NCI-H446 (cell line): ENCODE measurements around the gene ACP1.
A peak's percentile ranks its signal among the peaks of the same experiment; 100 is the strongest.

ENCODE experiments used
- DNase-seq, 2 experiments: peaks; one replicate each; lab custom pipeline; 2025; lab: John Stamatoyannopoulos, UW

ACP1 gene

DNA sequence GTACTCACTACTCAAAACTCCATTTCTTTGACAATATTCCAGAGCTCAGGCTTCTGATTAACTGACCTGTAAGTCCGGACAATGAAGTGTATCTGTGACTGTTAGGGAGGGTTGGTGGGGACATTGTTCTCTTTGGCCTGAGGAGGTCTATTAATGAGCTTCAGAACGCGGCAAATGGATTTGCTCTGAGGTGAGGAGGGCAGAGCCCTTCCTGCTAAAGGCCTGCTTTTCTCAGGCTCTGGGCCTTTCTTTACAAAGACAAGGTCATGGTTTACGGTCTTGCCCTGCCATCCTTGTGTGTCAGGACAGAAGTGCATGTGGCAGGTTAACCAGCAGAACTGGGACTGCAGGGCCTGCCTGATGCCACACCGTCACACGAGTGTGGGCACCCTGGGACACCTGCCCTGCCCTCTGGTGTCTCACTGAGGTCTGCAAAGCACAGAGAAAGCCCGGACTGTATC is 15.9 kb downstream of the ACP1 start:
- DNase-seq, result no peak

DNA sequence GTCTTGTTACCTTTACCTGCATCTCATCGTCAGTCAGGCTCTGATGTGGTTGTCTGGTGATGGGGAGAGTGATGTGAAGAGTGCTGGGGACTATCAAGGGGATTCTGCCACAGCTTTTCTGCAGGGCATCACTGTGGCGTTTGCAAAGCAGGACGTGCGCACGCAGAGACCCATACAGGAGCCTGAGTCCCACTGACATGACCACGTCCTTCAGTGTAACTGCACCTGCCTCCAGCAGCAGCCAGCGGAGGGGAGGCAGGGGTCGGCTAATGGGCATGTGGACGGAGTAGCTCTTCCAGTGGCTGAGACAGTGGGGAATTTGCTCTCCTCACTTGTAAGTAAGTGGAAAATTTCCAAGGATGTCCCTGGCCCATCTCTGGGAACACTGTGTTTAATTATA is 16.6 kb downstream of the ACP1 start:
- DNase-seq, result no peak

DNA sequence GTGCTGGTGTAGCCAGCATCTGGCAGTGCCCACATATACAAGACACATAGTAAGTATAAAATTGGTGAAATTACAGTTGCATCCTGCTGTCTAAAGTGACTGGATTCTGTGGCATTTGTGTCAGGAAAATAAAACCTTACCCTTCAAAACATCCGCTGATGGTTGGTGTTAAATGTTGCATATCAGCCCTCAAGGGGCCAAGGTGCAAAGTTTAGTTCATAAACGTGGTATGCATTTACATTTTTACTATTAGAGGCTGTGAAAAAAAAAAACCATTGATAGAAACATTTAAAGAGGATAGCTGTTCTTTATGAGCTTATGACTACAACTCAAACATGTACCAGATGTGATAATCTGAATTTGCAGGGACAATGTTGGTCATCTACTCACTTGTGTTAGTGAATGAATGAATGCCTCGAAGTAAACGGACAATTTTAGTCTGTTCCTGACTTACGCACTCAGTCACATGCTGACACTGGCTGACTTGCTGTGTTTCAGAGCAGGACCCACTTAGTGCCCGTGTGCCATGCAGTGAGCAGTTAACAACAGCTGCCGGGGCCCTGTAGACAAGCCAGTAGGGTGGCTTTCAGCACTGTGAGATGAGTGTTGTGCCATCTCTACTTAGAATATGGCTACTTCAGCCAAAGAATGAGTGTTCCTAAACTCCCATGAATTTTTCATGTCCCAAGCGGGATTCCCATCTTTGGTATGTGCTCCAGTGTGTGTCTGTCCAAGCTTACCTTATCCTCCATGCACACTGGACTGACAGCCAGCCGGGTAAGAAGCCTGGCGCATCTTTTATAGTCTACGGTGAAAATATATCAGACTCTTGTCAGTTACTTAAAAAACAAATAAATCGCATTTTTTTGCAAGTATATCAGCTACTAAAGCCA is 17.9 kb downstream of the ACP1 start:
- DNase-seq, result no peak

DNA sequence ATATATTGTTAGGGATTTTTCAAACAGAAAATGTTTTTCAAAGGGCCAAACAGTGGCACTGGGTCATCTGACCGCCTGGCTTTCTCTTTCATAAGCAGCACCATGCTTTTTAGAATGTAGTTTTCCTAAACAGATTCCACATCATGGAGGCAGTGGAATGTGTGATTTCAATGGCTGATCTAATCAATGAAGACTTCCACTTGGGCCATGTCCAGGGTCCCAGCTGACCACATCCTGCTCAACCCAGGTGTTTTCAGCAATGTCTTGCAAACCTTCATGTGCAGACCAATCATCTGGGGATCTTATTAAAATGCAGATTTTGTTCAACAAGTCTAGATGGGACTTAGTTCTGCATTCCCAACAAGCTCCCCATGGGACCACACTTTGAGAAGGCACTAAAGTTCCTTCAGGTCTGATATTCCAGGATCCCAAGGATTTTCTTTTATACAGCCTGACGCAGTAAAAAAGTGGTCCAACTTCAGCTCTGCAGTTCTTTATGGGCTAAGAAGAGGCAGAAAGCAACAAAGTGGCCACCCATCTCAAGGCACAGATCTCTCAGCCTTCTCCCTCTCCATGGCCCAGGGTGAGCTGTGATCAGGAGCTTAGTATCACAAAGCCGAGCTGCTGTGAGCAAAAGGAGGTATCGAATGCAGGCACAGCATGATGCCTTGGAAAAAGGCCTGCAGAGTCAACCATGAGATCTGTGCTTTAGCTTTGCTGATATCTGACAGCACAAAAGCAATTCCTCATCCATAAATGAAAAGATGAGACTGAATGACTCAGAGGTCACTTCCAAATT is 19.4 kb downstream of the ACP1 start:
- DNase-seq, result no peak

DNA sequence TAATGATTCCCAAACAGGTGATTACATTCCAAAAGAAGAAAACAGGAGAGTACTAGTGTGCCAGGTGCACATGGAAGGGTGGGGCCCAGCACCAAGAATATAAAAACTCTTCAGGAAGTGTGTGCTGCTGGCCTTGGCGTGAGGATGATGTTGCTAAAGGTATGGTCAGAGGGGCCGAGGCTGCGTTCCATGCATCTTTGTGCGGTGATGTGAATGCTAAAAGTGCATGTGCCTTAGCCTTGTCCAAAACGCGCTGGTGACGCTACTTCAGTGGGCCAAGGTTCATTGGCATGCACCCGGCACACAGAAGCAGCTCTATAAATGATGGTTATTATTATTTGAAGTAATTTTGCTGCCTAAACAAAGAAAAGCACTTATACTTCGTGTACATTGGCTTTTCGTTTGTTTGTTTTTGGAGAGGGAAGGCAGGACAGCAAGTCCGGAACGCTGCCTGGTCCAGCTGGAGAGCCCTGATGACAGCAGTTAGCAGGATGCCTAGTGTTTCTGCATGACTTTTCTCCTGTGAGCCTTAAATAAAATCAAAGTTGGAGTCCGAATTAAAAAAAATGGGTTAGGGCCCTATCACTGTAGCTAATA is 20.2 kb downstream of the ACP1 start:
- DNase-seq, result no peak

DNA sequence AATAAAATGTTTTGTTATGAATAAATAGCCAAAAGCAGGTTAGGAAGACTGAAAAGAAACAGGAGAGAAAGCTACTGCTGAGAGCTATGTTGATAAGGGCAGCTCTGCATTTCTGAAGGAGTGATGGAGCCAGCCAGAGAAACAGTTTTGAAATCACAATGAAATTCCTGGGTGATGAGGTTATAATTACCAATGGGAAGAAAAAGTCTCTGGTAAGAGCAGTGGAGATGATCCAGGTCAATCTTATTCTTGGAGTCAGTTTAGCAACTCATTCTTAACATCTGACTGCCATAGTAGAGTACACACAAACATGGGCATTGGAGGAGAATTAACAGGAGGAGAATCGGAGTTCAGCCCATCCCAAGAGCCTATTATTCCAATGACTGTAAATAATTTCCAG is 20.8 kb downstream of the ACP1 start:
- DNase-seq, result no peak

DNA sequence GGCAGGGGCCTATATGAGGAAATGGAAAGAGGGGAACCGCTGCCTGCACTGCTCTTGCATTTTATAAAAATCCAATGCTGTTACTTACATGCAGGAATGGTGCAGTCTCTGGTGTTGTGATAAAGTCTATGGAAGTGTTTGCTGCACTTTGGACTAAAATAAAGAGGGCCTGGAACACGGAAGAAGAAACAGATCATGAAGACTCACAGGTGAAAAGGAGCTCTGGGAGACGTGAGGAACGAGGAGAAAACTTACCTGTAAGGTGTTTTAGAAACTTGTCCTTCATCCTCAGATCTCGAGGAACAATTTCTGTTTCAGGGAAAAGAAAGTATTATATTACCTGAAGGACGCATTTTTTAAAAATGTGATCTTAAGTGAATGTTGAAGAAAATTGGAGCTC is 21.3 kb downstream of the ACP1 start:
- no peak for DNase-seq

DNA sequence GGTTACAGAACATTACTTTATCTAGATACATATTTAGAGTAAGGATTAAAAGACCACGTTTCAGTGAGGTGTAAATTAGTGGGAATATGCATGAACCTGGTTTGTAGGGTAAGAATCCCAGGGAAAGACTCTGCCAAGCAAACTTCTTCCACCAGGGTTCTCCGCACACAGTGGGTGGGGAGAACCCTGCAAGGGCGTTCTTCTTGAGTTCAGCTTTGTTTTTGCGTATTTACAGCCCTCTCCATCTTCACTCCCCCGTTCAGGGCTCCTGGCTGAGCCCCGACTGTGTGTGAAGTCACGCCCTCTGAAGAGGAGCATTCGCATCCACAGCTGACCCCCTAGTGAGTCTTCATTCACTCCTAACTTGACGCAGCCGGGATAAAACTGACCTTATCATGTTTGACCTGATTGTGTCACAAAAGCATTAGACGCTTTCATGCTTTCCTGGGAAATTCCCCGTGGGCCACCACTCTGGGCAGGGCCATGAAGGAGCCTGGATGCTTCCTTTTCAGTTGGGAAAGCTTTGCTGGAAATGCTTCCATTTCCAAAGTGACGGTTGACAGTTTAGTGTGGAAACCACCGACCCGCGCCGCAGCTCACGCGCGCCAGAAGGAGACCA is 22.1 kb downstream of the ACP1 start:
- DNase-seq, result no peak

DNA sequence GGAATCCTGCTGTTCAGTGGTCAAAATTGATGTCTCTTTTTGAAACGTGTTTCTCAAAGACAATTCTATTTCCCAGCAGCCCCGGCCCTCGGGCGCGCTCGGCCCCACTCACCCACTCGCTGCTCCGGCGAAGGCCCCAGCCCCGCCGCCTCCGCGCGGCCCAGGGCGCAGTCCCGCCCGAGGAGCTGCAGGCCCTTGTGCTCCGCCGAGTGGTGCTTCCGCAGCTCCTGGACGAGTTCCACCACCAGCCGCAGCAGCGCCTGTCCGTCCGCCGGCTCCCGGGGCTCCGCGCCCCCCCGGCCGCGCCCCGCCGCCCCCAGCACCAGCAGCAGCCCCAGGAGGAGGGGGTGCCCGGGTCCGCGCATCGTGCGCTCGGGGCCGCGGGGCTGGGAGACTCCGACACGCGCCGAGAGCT is 22.7 kb downstream of the ACP1 start:
- DNase-seq, result no peak

DNA sequence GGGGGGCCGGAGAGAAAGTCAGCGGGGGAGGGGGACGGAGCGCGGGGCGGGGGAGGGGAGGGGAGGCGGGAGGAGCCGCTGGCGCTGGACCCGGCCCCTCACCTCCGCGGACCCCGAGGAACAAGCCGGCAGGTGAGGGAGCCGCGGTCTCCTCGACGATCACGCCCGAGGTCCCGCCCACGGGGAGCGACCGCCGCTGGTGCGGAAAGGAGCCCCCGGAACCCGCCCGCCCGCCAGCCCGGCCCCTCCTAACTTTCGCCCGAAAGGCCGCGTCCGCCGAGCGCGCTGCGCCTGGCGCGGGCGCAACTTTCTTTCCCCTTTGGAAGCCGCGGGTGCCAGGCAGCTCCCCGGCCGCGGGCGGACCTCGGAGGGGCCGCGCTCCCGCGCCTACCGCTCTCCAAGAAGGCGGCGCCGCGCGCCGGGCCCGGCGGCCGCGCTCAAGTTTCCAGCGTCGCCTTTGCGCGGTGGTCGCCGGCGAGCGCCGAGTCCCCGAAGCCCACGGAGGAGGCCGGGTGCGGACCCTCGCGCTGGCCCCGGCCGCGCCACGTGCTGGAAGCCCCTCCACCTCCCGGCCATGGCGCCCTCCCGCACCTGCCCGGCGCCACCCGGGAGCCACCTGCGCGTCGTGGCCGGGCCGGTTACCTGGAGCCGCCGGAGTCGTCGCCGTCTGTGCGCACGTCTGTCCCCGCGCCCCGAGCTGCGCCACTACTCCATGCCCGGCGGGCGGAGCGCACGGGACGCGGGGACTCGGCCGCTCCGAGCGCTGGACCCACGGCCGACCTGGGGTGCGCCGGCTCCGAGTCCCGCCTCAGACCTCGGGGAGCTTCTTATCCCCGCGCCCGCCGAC is 23.4 kb downstream of the ACP1 start, which contains the start of gene ALKAL2:
TSS of gene ALKAL2 (minus strand) at position 181 of the 847 bp plus-strand sequence. CDS start 256 bp downstream, outside the sequence.
- no peak for DNase-seq

DNA sequence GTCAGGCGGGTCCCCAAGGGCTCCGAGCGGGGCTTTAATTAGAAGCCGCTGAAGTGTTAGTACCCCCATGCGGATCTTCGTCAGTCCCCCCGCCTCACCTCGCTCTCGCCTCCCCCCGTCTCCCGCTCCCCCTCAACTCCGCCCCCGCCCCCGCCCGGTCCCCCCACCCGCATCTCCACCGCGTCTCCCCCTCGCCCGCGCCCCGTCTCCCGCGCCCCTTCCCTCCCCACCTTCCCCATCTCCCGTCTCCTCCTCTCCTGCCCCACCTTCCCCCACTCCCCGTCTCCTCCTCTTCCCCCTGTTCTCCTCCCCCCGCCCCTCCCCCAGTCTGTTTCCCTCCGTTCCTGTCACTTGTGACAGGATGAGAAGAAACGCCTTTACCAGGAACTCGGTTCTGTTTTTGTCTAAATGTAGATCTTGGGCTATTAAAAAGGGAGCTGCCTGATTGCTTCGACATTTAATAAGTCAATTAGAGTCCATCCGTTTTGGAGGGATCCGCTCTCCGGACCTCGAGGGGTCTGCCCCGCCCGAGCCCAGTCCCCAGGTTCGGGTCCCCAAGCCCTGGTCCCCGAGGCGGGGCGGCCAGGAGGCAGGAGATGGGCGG is 24.1 kb downstream of the ACP1 start:
- no peak for DNase-seq

DNA sequence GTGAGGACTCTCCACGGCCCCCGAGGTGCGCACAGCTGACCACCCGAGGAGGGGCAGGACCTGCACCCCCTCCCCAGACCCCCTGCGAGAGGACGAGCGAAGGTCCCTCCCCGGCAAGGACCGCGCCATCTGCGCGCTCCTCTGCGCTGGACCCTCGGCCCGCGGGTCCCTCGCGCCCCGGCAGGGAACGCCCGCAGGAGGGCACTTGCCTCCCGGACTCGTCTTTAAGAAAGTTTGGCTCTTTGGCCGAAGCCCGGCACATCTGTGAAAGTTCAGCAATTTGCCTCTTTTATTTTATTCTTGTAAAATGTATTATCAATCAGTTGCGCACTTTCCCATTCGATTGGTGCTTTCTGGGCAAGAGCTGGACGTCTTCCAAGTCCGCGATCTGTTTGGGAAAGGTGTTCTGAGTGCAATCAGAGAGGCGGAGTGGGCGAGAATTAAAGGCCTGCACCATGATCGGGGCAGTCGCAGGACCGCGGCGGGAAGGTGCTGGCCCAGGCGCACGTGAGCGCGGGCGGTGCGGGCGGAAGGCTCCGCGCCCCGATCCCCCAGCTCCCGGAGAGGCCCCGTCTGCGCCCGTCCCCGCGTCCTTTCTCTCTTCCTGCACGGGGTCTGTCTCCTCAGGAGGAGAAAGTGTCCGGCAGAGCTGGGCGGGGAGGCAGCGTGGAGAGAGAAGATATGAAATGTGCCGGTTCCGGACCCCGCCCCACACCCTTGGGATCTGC is 24.8 kb downstream of the ACP1 start:
- no peak for DNase-seq

DNA sequence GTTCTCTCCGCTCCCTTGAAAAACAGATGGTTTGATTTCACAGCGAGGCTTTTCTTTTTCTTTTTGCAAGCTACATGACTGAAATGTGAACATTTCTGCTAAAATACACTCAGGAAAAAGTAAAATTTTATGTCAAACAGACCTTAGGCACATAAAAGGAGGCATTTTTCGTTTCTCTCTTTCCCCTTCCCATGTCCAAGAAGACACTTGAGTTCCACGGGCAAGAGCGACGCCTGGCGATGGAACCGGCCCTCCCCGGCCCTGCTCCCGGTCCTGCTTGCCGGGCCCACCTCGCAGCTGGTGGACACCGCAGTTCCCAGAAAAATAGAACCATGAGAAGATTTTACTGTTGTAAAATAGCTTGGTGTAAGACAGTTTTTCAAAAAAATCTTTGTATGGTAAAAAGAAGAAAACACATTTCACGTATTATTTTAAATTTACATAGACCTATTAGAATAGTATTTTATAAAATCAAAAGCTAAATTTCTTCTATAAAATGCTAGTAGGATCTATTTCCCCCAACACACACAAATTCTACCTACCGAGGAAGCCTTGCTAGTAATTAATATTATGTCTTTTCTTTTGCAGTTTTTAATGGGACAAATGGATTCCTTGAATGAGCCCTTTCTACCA is 25.5 kb downstream of the ACP1 start:
- DNase-seq, result peak; percentile 14 to 57

DNA sequence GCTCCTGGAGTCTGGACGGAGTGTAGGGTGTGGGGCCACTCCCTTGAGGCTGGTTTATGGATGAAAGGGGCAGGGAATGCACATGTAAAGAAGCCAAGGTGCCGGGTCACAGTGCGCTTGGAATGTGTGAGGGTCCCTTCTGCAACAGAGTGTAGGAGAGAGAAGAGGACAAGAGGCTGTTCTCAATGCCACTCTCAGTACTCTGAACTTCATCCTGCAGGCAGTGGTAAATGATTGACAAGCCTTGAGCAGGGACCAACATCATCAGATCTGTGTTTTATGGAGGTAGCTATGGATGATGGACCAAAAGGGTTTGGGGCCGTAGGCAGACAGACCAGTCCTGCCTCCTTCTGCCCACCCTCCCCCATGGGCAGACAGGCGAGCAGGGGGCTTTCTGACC is 30.3 kb downstream of the ACP1 start:
- no peak for DNase-seq

DNA sequence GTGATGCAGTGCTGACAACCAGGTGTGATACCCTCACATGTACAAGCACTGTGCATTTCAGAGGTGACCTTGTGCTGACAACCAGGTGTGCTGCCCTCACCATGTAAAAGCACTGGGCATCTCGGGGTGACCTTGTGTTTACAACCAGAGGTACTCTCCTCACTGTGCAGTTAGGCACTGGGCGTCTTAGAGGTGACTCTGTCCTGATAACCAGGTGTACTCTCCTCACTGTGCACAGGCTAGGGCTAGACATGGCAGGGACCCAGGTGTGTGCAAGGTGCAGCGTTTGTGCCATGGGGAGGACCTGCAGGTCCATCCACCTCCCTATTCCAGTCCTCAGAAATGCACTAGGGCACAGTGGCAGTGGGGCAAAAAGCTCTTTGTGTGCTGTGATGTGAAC is 31.6 kb downstream of the ACP1 start:
- no peak for DNase-seq

DNA sequence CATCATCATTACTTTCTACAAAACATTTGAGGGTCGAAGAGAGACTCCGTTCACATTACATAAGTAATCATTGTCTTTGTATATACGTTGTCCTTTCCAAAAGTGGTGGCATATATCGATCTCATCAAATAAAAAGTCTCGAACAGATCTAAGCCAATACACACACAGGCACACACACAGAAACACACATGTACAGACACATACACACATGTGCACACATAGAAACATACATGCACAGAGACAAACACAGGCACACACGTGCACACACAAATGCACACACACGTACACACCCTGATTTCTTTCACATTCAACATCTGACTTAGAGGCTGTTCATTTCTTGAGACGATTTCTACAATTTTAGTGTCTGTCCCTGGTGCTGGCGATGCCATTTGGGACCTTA is 40.6 kb downstream of the ACP1 start:
- no peak for DNase-seq

DNA sequence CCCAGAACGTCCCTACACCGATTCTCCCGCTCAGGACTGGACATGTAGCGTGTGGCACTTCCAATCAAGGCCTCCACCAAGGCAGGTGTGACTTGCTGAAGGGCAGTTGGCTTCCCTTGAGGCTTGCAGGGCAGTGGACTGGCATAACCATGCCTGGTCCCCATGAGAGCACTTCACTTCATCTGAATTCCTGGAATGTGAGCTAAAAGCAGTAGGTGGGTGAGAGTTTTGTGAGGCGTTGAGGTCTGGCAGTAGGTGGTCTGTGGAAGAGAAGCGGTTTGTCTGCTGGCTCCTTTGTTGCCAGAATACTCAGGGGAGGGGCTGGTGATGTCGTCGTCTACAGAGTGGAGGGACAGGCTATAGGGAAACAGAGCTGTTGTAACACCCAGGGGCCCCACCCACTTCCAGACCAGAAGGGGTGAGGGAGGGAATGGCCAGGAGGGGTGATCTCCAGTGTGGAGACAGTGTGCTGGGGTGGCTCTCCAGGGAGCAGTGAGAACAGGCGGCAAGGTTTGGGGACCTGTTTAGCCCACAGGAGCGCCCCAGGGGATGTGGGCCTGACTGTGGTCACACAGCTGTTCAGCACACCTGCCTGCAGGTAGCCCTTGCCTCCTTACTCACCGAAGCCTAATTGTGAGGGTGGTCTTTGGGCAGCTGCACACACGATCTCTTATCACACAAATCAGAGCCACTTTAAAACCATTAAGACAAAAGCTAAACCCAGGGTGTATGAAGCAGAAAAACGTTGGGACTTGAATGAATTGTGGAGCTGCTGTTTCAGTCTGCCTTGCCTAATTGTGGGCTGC is 44.6 kb downstream of the ACP1 start:
- DNase-seq, result no peak

DNA sequence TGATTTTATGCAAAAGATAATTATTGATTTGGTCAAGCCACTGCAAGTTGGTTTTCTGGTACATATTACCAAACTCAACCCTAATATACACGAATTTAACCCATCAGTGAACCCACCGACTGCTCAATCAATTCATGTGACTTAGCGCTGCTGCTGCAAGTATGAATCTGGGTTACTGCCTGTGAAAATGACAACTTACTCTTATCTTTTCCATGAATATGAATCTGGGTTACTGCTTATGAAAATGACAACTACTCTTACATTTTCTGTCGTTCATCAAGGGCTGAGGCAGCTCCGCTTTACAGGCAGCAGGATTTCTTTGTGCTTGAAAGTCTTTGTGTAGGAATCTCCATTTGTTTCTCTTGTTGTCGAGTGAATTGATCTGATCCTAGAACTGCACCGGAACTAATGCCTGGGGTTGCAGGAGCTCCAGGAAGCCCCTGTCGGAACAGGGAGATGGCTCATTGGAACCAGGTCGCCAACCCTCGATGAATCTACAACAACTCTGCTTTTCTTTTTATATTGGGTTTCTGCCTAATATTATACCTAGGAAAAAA is 45.3 kb downstream of the ACP1 start:
- no peak for DNase-seq
